ENCODE data around the gene DSG3. TPM values are rescaled to one million over a fixed set of nuclear protein-coding genes. Genes with fewer than 3 reads are reported as not detected.

Gene DSG3
- total and polyA plus RNA-seq, 2 of the 13 experiments (the other 11 are each of a cell fraction or from before 2014, with no cell fraction given), result not detected

DNA sequence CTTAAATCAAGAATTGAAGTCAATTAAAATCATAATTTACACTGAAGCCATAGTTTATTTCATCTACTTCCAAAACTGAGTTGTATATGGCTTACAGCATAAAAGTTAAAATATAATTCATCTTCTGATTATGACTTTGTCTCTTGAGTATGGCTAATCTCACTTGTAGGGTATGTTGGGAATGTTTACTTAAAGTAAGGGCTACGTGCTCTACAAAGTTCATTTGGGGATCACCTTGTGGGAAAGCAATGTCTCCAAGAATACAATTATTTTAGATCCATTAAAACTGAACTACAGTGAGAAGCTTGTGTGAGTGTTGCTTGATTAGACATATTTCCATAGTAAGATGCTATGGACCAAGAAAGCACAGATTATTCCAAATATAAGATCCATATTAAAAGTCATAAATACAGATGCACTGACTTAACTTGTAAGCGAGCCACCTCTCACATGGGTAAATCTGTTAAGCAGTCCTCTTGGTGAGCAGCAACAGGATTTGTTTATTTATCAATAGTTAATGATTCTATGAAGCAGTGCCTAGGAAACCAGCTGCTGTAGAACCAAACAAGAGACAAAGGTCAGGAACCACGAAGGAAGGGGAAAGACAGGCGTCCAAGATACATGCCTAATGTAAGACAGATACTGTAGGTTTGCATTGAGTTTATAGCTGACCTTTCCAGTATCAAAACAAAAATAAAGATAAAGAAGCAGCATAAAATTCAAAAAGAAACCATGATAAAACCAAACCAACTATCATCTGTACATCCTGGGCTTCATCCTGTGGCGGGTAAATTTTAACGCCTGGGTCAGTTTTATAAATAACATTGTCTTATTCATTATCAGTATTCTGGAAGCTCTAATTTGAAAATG, 46.1 kb upstream of the DSG3 start (continued):
- TF ChIP-seq, protein P1, sequence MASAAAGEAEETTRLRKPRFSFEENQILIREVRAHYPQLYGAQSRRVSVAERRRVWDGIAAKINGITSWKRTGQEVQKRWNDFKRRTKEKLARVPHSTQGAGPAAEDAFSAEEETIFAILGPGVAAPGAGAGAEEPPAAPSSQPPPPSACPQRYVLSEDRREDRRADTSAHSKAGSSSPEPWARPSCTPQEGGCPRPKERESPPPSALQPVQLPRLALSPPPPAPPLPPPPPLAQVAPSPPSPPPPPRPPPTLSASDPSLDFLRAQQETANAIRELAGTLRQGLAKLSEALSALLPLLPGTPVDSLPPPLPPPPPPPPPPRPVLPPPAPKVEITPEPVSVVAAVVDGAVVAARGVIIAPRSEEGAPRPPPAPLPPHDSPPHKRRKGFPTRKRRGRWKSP (CRISPR knock-in tag; IDR thresholded peaks at IDR 0.05), result no peak
- TF ChIP-seq ZNF510 (CRISPR knock-in tag; IDR thresholded peaks at IDR 0.05; ENCODE audit: low read depth) (no peak), PRDM15 (CRISPR knock-in tag; IDR thresholded peaks at IDR 0.05) (no peak), ZNF567 (CRISPR knock-in tag; IDR thresholded peaks at IDR 0.05; ENCODE audit: borderline replicate concordance) (no peak), RARA (CRISPR knock-in tag; IDR thresholded peaks at IDR 0.05) (peak; percentile 70), ZNF335 (CRISPR knock-in tag; IDR thresholded peaks at IDR 0.05) (no peak), NFATC3 (CRISPR knock-in tag; IDR thresholded peaks at IDR 0.05) (no peak), ZNF331 (CRISPR knock-in tag; IDR thresholded peaks at IDR 0.05) (no peak), KIAA2018 (CRISPR knock-in tag; IDR thresholded peaks at IDR 0.05; ENCODE audit: borderline replicate concordance) (no peak), ZNF615 (CRISPR knock-in tag; IDR thresholded peaks at IDR 0.05; ENCODE audit: borderline replicate concordance) (no peak), ZNF883 (CRISPR knock-in tag; IDR thresholded peaks at IDR 0.05; ENCODE audit: not compliant biosample characterization) (no peak), SAP130 (CRISPR knock-in tag; IDR thresholded peaks at IDR 0.05; ENCODE audit: low read depth) (peak; percentile 12; the same call in 1 of the 2 replicates), MTA1 (CRISPR knock-in tag; IDR thresholded peaks at IDR 0.05; ENCODE audit: borderline replicate concordance) (no peak), AHR (CRISPR knock-in tag; IDR thresholded peaks at IDR 0.05) (no peak)
- TF ChIP-seq, protein P2, sequence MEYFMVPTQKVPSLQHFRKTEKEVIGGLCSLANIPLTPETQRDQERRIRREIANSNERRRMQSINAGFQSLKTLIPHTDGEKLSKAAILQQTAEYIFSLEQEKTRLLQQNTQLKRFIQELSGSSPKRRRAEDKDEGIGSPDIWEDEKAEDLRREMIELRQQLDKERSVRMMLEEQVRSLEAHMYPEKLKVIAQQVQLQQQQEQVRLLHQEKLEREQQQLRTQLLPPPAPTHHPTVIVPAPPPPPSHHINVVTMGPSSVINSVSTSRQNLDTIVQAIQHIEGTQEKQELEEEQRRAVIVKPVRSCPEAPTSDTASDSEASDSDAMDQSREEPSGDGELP (IDR thresholded peaks at IDR 0.05; ENCODE audit: borderline replicate concordance, low read depth), result peak; percentile 82
